GM21717 (cell line): Measurements from ENCODE around the gene DYNLT1.
"Not testable (repeated sequence)": the region's sequence is repeated elsewhere in the genome, so short reads cannot be mapped to it uniquely, and the experiment has no call there.

Experiments used
- ATAC-seq: cut with Tn5 transposase; IDR thresholded peaks from one replicate; pipeline ENCODE4 v1.9.1; 2021; ENCODE audit warnings: mild to moderate bottlenecking, moderate library complexity; ENCODE audit not compliant: unreplicated experiment

Gene DYNLT1

GRCh38 chr6:158644231-158645063 is at the start of gene DYNLT1:
TSS of gene DYNLT1 (minus strand) at chr6:158644743. CDS start at chr6:158644708, 35 bp downstream.
- peak; percentile 54 for ATAC-seq

GRCh38 chr6:158688860-158689259 is 44.3 kb upstream of the DYNLT1 start:
- no peak for ATAC-seq

GRCh38 chr6:158687506-158687905 is 43.0 kb upstream of the DYNLT1 start:
- ATAC-seq, result no peak

DNA sequence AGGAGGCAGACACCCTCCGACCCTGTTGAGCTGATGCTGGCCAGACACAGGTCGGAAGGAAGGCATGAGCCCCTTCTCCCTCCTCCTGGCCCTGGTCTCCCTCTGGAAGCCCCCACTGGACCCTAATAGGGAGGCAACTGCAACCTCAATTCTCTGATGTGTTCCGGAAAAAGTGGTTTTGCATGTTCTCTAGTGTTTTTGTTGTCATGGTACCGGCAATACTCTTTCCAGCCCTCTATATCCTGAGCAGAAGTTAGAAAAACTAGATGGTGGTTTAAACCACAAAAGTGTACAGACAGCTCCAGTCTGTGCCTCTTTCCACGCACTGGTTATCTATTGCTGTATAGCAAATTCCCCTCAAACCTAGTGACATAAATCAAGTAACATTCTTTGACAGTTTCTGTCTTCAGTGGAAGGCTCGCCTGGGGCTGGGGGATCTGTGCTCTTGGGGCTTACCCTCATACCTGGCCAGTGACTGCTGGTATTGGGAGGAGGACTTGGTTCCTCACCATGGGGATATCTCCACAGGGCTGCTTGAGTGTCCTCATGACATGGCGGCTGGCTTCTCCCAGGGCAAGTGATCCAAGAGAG is 42.3 kb upstream of the DYNLT1 start:
- no peak for ATAC-seq

GRCh38 chr6:158686311-158686710 is 41.8 kb upstream of the DYNLT1 start:
- ATAC-seq, result no peak

- ATAC-seq, result no peak
Observed at GRCh38 chr6:158684745-158685324, 40.3 kb upstream of the DYNLT1 start.

DNA sequence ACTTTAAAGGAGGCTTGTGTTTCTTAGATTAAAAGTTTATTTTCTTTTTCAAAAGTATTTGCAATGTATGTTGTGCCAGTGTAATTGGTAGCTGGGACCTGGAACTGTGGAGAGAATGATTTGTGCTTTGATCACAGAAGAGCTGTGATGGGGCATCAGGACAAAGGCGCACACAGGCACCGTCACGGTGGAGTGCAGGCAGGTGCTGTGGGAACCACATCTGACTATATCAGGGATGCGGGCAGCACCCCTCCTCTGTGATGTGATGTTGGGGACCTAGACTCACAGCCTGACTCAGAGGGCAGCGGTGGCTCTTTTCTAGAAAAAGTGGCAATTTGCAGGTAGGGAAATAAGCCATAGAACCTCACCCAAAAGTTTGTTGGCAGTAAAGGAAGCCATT is 39.8 kb upstream of the DYNLT1 start:
- no peak for ATAC-seq

- no peak for ATAC-seq
Observed at GRCh38 chr6:158680481-158680880, 35.9 kb upstream of the DYNLT1 start.

GRCh38 chr6:158680015-158680414 is 35.5 kb upstream of the DYNLT1 start:
- ATAC-seq, result no peak

DNA sequence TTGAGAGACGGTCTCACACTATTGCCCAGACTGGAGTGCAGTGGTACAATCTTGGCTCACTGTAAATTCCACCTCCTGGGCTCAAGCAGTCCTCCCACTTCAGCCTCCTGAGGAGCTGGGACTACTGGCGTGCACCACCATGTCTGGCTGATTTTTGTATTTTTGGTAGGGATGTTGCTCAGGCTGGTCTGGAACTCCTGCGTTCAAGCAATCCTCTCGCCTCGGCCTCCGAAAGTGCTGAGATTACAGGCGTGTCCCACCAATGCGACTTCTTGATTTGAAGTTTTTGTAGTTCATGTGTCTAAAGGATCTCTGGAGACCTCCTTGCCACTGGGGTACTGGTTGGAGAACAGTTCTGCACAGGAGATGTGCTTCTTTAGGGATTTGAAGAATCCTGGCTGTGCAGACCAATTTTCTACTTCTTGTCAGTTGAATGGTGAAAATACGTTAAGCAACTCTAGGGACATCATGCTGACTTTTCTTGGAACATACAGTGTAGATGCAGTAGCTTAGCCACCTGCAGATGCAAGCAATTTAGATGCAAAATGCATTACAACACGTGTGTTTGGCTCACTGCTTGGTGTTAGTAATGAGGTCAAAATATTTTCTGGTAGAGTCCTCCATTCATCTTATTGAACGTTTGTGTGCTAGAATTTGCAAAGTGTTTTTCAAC is 33.5 kb upstream of the DYNLT1 start:
- ATAC-seq, result no peak

DNA sequence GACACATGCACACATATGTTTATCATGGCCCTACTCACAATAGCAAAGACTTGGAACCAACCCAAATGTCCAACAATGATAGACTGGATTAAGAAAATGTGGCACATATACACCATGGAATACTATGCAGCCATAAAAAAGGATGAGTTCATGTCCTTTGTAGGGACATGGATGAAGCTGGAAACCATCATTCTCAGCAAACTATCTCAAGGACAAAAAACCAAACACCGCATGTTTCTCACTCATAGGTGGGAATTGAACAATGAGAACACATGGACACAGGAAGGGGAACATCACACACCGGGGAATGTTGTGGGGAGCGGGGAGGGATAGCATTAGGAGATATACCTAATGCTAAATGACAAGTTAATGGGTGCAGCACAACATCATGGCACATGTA is 32.6 kb upstream of the DYNLT1 start:
- not testable (repeated sequence) for ATAC-seq

DNA sequence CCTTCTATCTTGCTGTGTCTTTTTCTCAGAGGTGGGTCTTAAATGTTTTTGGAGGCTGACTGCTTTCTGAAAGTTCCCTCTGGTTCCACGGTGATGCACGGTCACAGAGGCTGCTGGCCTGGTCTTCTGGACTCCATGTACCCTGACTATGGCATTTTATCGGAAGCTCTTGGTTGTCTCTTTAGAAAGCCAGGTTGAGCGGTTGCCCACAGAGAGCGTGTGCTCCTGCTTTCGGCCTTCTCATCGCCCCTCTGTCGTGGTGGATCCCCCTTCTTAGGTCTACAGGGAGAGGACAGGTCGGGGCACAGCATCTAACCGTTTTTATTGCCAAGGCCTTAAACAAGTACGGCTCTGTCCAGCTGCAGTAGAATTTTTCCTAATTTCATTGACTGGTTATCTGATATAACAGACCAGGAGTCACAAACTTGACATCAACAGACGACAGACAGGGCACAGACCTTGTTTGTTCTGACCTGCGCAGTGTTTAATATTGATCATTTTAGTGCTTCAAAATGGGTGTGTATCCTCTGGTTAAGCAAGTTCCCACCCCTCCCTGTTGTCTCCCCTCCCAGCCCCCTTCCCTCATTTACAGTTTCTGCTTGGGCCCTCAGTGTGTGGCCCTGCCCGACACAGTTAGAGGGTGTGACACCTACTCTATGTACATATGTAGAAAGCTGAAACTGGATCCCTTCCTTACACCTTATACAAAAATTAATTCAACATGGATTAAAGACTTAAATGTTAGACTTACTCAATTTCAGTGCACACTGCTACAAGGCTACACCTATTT is 30.0 kb upstream of the DYNLT1 start:
- no peak for ATAC-seq

DNA sequence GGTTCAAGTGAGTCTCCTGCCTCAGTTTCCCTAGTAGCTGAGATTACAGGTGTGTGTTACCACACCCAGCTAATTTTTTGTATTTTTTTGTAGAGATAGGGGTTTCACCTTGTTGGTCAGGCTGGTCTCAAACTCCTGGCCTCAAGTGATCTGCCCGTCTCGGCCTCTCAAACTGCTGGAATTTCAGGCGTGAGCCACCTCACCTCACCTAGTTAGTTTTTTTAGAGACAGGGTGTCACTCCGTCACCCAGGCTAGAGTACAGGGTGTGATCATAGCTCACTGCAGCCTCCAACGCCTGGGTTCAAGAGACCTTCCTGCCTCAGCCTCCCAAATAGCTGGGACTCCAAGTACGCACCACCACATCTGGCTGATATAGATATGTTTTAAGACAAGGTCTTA is 28.2 kb upstream of the DYNLT1 start:
- no peak for ATAC-seq

DNA sequence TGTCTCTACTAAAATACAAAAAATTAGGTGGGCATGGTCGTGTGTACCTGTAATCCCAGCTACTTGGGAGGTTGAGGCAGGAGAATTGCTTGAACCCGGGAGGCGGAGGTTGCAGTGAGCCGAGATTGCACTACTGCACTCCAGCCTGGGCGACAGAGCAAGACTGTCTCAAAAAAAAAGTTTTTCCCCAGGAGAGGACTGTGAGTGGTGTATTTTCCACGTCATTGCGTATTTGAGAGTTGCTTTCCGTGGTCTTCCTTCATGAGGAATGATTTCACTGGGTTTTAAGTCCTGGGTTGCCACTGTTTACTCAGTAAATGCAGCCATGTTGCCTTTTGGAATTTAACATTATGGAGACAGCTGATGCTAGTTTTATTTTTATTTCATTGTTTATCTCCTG is 27.6 kb upstream of the DYNLT1 start:
- ATAC-seq, result not testable (repeated sequence)

- ATAC-seq, result no peak
Observed at GRCh38 chr6:158669145-158670035, 24.8 kb upstream of the DYNLT1 start.

DNA sequence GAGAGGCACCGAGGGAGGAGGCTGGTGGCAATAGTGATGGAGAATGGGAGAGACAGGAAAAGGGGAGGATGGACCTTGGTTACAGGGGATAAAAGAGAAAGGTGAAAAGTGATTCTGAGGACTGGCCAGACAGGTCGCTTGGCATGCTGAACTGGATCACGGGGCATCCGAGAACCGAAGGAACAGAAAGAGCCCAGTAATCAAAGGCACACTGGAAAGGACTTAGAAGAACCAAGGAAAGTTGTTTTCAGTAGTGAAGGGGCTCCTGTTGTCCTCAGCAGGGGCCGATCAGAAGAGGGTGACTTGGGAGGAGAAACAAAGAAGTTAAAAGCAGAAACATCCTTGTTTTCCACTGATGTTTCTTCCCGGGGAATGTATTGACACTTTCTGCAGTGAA is 24.2 kb upstream of the DYNLT1 start:
- ATAC-seq, result no peak

DNA sequence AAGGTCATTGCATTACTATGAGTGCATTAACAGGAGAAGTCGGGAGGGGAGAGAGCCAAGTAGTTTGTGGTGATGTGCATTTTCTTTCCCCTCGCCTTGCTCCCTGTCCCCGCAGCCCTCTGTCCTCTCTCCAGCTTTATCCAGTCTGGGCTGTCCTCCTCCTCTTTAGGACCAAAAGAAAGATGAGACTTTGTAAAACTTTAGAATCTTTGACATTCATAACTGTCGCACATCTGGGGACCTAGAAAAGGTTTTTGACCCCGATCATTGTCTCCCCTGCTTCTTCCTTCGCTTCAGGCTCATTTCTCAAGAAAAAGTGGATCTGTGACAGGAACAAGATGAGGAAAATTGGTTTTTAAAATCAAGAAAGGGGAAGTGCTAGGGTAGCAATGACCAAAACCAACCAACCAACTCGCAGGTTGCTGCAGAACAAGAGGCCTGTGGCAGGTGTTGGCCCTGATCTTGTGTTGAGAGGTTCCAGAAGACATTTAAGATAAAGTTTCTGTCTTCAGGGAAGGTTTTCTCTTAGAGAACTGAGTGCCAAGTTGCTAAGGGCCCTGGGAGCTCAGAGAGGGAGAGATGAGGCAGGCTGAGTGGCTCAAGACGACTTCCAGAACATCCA is 22.9 kb upstream of the DYNLT1 start:
- ATAC-seq, result no peak

DNA sequence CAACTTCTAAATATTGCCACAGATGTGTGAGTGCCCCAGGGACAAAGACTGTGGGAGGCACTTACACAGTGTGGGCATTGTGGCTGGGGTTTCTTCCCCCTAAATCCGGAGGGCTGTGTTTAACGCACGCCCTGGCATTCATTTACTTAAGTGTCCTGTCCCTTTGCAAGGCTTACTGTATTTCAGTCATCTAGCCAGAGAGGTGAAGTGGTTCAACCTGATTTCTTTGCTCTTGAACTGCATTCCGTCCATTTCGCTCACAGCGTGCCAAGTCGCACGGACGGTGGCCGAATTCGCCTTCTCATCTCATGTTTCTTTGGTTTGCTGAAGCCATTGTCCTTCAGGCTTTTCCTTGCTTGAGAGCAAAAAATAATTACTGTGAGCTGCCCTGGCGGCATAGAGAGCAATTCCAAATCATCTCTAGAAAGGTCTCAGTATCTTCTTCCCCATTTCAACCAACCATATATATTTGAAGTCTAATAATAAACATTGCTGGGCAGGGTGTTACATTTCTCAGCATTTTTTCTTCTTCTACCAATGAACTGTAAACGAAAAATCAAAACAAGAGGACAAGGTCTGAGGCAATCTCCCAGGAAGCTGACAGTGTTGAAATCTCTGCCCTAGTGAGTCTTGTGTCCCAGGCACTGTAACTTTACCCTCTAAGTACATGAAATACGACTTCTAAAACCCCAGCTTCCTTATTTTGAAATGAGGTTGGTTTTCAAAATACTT is 22.3 kb upstream of the DYNLT1 start:
- ATAC-seq, result no peak

DNA sequence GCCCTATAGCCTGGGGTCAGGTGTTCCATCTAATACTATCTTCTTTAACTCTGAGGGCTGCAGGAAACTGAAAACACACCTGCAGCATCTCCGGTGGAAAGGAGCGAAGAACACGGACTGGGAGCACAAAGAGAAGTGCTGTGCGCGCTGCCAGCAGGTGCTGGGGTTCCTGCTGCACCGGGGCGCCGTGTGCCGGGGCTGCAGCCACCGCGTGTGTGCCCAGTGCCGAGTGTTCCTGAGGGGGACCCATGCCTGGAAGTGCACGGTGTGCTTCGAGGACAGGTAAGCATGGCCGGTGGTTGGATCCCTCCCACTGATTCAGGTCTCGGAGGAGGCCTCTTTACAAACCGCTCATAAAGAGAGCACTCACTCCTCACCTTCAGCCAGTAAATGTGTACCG is 20.8 kb upstream of the DYNLT1 start:
- no peak for ATAC-seq
